GM10847 (cell line): Measurements from ENCODE around the gene CXCL1.

Experiments used
- POLR2A ChIP-seq: IDR thresholded peaks from 2 replicates; pipeline ENCODE4 v1.6.1; 2011; ENCODE audit not compliant: insufficient read length; ENCODE audit errors: extremely low read depth

CXCL1 gene

DNA sequence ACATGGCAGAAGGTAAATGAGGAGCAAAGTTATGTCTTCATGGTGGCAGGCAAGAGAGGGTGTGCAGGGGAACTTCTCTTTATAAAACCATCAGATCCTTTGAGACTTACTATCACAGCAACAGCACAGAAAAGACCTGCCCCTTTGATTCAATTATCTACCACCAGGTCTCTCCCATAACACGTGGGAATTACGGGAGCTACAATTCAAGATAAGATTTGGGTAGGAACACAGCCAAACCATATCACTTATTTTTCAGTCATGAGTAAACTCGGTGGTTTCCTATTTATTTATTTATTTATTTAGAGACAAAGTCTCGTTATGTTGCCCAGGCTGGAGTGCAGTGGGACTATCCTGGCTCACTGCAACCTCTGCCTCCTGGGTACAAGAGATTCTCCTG is 22.1 kb downstream of the CXCL1 start:
- no peak for TF ChIP-seq POLR2A

DNA sequence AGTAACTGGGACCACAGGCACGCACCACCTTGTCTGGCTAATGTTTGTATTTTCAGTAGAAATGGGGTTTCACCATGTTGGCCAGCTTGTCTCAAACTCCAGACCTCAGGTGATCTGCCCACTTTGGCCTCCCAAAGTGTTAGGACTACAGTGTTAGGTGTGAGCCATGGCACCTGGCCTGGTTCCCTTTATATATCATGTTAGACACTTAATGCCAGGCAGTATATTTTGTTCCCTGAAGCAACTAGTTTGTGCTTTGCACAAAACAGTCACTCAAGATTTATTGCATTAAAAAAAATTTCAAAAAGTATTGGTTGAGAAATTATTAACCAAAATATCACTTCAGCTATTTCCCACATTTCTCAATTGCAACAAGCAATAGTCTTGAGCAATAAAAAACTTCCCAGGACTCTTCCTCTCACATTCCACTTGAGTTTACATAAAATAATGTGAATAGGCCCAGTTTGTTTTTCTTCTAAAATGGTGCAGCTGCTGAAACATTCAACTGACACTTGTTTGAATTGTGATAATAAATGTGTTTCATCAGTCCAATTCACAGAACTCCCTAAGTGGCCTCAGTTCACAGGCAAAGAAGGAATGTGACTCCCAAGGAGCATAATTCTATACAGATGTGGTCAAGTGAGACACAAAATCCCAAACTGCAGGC is 22.7 kb downstream of the CXCL1 start:
- TF ChIP-seq POLR2A, result no peak

DNA sequence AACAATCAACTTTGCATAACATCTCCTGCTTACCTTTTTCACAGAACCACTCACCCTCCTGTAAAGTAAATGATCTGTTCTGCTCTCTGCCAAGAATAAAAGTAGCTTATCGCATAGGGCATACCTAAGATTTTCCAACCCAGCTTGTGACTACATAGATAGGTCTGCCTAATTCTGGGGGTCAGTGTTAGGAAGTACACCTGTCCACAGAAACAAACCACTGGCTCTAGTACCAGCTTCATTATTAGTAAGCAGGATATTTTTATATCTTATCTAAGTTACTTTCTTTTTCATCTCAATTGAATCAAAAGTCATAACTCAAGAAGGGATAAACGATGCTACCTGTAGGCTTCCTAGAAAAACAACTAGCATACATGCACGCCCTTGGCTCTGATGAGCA is 23.8 kb downstream of the CXCL1 start:
- no peak for TF ChIP-seq POLR2A

DNA sequence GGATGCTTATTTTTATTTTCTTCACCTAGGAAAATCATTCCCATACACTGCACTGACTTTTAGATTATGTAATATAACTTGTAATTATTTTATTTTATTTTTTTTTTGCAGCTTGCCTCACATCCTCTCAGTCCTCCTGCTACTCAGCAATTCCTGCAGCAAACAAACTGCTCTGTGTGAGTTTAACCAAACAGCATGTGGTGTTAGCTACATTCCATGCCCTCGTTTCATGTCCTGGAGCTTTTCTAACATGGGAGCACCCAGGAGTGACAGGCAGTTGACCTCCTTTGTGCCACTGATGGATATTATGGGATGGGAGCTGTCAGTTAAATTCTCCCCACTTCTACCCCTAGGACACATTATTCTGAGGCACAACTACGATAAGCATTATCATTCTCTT is 24.8 kb downstream of the CXCL1 start:
- TF ChIP-seq POLR2A, result no peak

DNA sequence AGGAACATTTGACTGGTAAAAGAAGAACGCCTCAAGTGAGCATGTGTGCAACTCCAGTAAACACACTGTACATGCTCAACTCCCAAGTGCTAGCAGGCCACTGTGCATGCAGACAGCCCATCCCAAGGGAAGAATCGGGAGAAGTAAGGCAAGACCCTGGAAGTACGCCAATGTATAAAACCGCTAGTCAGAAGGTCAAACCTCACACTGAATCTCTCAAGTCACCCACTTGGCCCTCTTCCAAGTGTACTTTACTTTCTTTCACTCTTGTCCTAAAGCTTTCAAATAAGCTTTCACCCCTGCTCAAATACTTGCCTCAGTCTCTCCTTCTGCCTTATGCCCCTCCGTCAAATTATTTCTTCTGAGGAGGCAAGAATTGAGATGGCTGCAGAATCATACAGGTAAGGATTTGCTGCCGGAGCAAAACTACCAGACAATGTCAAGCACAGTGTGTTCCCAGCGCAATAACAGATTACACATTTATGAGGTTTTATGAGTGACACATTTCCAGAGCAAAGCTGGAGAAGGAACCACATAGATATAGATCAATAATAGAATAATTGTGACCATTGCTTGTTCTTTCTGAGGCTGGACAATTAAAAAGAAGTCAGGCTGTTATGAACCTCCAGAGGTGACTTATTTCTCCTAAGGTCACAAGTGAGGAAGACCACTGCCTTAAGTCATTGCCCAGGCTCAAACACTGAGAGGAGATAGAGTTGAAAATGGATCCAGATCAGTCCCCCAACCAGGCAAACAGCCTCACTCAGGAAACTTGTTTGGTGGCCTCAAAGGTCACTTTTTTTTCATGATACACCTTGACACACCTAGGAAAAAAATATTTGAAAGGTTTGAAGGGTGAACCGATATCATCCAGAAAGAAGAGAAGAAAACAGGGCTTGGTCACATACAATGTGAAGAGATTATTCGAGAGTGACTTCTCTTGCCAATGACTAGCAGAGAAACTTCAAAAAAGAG is 26.3 kb downstream of the CXCL1 start:
- TF ChIP-seq POLR2A, result no peak

DNA sequence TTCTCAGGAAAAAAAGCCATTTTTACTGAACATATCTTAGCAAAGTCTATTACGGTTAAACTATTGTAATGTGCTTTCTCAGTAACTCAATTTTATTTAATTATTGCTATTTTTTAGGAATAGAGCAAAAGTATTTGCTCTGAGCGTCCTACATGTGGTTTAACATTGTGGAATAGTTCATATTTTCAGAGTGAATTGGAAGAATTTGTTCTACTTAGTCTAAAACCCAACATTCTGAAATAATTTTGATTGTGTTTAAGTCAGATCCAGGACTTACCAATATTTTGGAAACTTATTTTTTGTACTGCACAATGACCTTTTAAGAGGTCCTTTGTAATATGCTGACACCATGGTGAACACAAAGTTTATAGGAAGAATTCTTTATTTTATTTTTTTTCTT is 27.2 kb downstream of the CXCL1 start:
- no peak for TF ChIP-seq POLR2A

DNA sequence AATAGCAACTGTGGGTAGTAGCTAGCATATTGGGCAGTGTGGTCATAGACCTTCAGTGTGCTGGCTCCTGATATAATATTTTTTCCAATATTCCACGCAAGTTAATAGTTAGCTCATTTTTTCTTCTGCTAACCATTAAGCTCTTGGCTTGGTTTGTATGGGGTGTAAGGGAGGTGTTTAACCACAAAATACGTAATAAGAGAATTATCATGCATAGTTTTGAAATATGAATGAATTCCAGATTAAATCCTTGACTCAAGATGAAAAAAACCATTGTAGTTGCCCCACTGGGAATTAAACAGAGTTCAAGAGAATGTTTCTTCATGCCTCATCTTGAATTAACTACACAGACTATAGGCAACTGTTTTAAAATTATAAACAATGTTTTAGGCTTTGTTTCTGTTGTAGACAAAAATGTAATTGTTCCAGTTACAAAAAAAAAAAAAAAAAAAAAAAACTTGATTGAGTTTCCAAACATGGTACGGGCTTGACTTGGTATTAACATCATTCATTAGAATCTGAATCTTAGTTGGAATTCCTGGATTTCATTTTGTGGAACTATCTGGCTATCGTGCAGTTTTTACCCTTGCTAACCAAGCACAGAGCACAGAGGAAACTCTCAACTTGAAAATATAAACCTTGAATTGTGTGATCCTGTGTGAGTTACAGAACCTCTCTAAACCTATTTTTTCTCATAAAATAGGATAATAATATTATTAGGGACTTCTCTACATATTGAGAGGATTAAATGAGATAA is 28.4 kb downstream of the CXCL1 start:
- no peak for TF ChIP-seq POLR2A

DNA sequence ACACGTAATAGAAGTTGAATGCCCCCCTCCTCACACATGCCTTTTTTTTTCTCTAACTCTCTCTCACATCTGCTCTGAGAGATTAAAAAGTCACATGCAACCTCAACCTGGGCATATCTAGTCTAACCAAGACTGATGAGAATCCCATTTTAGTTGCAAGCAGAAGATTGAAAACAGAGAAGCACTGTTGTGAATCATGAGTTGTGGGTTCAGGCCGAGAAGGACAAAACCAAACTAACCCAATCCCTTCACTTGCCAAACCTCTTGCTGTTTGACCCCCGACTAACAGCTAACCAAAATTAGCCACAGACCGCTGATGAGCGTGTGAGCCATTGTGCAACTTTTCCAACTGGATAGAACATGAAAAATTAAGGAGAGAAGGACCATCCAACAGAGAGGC is 31.8 kb downstream of the CXCL1 start:
- no peak for TF ChIP-seq POLR2A

DNA sequence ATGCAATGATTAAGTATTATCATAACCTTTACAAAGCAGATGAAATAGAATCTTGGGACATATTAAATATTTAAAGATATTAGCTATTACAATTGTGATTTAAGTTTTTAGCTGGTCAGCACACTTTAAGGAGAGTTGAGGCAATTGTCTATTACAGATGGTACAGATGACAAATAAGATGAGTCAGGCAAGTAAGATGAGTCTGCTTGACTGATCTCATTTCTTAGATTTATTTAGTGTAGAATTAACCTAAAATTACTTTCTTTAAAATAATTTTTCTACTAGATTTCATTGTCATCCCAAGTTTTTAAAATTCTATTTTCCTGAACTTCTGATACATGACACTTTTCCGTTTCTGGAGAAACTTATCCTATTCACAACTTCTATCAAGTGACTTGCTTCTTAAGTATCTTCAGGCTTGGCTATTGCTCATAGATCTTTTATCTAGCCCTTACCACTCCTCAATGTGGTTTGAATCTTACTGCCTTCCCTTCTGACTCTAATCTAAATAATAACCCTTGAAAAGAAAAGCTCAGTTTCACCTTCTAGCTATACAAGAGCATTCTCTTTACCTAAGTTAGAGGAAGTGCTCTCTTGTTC is 32.9 kb downstream of the CXCL1 start:
- TF ChIP-seq POLR2A, result no peak

DNA sequence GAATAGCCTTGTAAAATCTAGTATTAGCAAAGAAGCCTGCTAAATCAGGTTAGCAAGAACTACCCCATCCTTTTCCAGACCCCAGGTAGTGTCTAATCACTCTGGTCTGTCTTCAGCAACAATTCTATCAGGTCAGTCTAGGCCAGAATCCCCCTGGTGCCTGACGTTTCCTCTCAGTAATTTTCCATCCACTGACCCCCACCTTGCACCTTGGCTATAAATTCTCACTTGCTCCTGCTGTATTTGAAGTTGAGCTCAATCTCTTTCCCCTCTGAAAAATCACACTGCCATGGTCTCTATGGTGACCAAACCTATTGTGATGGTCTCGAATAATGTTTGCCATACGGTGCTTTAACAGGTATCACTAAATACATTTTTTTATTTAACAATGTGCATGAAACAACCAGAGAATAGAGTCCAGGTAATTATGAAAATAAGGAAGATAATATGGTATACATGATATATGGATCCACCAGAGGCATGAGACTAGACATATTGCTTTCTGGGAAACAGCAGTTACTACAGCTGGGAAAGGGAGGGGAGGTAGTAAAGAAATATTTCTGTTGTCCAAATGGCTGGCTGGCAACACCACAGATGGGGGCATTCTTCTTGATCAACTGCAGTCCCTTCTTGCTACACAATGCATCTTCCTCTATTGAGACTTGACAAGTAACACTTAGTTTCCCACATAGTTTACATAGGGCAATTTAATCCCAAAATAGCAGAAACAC is 33.8 kb downstream of the CXCL1 start:
- TF ChIP-seq POLR2A, result no peak

DNA sequence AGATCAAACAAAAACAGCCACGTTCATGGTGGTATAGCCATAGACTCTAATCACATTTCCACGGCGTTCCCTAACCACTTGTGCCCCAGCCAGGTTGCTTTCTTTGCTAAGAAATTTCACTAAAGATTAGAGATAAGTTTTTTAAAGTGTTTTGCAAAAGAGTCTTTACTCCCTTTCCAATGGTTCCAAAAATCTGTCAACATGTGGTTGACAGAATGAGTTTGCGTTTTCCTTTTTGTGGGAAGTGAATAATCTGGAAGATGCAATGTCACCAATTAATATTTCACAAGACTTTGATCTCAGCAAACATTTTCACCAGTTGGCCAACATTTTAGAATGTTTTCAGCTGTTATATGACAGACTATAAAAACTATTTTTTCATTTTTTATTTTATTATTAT is 35.3 kb downstream of the CXCL1 start:
- TF ChIP-seq POLR2A, result no peak

DNA sequence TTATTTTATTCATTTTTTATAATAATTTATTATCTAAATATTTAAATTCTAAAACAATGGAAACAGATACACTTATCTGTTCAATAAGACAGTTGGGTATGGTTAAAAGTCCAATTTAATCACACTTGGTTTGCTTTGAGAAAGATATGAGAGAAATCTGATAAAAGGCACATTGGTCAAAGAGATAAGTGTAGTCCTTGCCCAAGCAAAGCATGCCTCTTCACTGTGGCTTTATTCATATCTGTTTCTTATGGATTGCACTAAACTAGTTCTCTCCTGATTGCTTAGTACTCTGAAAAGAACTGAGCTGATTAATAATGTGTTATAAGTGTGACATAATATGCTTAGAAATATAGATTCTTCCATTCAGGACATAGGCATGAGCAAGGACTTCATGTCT is 39.8 kb downstream of the CXCL1 start:
- no peak for TF ChIP-seq POLR2A

DNA sequence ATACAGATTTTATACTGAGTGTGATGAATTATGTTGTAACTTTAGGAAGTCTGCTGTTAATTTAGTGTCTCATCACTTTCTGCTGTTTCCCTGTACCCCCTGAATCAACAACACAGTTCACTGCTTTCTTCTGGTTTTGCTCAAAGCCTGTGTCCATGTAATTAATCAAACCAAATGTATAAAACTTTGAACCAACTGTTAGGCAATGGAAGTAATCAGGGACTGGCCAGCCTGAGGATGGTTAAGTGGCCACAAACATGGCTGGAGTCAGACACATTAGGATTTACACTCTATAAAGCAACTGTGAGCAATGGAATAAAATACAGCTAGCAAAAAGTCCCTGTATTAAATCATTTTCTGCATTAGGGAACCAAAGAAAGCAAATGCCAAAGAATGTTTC is 42.6 kb downstream of the CXCL1 start:
- no peak for TF ChIP-seq POLR2A

DNA sequence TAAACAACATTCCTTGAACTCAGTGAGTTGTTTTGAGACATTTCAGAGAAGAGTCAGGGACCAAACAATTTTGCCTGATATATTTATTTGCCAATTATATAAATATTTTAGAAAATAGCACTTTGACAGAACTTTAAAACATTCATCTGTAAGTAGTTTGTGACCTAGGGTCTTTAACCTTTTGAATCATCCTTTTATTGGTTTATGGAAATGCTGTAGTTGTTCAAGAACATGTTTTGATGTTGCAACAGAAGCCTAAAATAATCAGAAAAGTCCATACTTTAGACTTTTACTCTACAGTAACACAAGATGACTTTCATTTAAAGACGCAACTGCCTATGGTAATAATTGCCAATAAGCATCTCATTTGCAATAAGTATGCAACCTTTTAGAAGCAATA is 43.0 kb downstream of the CXCL1 start:
- no peak for TF ChIP-seq POLR2A

DNA sequence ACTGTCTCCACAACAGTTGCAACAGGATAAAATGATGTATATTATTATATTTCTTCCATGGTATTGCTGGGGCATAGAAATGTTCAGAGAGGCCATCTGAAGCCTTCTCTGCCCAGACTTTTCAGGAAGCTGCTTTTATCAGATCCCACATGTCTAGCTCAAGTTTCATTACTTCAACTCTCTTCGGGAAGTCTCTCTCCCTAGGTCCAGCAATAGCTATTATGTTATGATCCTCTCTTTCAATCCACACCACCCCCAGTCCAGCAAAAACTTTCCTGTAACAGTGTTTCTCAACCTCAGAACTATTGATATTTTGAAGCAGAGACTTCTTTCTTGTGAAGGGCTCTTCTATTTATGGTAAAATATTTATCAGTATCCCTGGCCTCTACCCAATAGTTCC is 44.9 kb downstream of the CXCL1 start:
- TF ChIP-seq POLR2A, result no peak
